NB4 (cell line): ENCODE measurements around the gene PGAM2.

Source experiments
- DNase-seq: peaks from one replicate; pipeline ENCODE4 v3.0.0; 2010; ENCODE audit warnings: low read depth
- H3K4me3 ChIP-seq: one replicate; pipeline ENCODE4 v1.5.1; 2011; ENCODE audit warnings: mild to moderate bottlenecking, low read depth, low read length, moderate library complexity
- MAX ChIP-seq: IDR thresholded peaks from 2 replicates; pipeline ENCODE4 v1.6.1; 2011; ENCODE audit warnings: low read depth, low read length
- MYC ChIP-seq: IDR thresholded peaks from 2 replicates; pipeline ENCODE4 v1.6.1; 2011; ENCODE audit warnings: low read depth, low read length
- POLR2A ChIP-seq: IDR thresholded peaks from 2 replicates; pipeline ENCODE4 v1.6.1; 2011; ENCODE audit warnings: mild to moderate bottlenecking; ENCODE audit not compliant: insufficient read length; ENCODE audit errors: extremely low read depth
- TF ChIP-seq, protein P1 (sequence below): IDR thresholded peaks from one replicate; pipeline ENCODE4 v1.5.1; 2012; ENCODE audit warnings: low read depth, low read length

The PGAM2 gene

GRCh38 chr7:44065431-44066110, at the start of gene PGAM2:
Gene PGAM2 (minus strand): TSS chr7:44065567. CDS start chr7:44065529, 38 bp downstream.
- H3K4me3 ChIP-seq, result no peak within 1 kb of the TSS
- no peak for TF ChIP-seq MAX
- peak; percentile 60 for DNase-seq

DNA sequence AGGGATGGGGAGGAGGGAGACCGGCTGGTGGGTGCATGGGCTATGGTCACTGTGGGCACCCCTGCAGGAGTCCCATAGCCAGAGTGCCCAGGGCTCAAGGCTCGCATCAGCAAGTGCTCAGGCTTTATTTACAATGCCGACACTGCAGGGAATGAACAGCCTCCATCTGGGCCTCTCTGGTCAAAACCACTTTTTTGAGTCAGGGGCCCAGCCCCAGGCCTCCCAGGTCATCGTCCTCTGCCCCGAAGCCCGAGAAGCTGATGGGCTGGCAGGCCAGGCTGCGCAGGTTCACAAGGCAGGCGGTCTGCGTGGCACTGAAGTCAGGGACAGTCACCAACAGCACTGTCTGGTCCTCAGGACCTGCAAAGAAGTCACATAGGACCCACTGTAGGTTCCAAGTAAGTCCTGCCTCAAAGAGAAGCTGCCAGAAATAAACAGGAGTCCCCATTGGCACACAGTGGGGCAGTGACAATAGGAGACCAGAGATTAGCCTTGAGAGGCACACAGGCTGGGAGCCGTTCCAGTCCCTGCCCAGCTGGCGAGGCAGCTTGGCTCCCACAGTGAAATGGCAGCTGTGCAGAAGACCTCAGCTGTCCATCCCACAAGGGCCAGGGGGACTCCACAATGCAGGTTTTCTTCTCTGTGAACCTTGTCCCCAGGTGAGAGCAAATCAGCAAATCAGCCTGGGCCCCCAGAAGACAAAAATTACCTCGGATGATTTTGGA, 49.4 kb upstream of the PGAM2 start:
- TF ChIP-seq POLR2A, result no peak
- no peak for TF ChIP-seq MYC
- TF ChIP-seq MAX, result no peak
- no peak for DNase-seq

DNA sequence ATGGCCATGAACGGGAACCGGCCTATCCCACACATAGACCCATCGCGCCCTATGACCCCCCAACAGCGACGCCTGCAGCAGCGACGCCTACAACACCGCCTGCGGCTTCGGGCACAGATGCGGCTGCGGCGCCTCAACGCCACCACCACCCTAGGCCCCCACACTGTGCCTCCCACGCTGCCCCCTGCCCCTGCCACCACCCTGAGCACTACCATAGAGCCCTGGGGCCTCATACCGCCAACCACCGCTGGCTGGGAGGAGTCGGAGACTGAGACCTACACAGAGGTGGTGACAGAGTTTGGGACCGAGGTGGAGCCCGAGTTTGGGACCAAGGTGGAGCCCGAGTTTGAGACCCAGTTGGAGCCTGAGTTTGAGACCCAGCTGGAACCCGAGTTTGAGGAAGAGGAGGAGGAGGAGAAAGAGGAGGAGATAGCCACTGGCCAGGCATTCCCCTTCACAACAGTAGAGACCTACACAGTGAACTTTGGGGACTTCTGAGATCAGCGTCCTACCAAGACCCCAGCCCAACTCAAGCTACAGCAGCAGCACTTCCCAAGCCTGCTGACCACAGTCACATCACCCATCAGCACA, 48.5 kb upstream of the PGAM2 start:
- no peak for TF ChIP-seq MAX
- TF ChIP-seq POLR2A, result peak; percentile 12
- TF ChIP-seq, protein P1, sequence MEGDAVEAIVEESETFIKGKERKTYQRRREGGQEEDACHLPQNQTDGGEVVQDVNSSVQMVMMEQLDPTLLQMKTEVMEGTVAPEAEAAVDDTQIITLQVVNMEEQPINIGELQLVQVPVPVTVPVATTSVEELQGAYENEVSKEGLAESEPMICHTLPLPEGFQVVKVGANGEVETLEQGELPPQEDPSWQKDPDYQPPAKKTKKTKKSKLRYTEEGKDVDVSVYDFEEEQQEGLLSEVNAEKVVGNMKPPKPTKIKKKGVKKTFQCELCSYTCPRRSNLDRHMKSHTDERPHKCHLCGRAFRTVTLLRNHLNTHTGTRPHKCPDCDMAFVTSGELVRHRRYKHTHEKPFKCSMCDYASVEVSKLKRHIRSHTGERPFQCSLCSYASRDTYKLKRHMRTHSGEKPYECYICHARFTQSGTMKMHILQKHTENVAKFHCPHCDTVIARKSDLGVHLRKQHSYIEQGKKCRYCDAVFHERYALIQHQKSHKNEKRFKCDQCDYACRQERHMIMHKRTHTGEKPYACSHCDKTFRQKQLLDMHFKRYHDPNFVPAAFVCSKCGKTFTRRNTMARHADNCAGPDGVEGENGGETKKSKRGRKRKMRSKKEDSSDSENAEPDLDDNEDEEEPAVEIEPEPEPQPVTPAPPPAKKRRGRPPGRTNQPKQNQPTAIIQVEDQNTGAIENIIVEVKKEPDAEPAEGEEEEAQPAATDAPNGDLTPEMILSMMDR, result no peak
- no peak for TF ChIP-seq MYC
- no peak for DNase-seq
- H3K4me3 ChIP-seq, result no peak overlapping the region

More for the DNA sequence above, 49.4 kb upstream of the PGAM2 start:
- no peak overlapping the region for H3K4me3 ChIP-seq

GRCh38 chr7:44112997-44113763, 47.8 kb upstream of the PGAM2 start:
- H3K4me3 ChIP-seq, result no peak overlapping the region
- no peak for DNase-seq
- TF ChIP-seq POLR2A, result no peak
- no peak for TF ChIP-seq MYC
- no peak for TF ChIP-seq MAX
- TF ChIP-seq, protein P1, result no peak

DNA sequence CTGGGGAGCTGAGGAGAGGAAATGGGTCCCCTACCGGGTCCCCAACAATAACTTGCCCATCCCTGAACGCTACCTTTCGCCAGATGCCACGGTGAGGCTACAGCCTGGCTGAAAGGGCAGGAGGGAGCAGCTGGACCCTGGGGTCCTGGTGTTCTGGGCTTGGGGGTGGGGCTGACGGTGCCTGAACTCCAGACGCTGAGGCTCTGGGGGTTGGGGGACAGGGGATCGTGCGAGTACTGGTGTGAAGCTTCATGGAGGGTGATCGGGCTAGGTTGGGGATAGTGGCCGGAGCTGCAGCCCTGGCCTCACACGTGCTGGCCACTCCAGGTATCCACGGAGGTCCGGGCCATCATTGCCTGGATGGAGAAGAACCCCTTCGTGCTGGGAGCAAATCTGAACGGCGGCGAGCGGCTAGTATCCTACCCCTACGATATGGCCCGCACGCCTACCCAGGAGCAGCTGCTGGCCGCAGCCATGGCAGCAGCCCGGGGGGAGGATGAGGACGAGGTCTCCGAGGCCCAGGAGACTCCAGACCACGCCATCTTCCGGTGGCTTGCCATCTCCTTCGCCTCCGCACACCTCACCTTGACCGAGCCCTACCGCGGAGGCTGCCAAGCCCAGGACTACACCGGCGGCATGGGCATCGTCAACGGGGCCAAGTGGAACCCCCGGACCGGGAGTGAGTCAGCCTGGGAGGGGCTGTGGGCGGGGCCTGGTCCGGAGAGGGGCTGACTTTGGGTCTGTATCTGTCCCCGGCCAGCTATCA, 47.0 kb upstream of the PGAM2 start:
- DNase-seq, result no peak
- H3K4me3 ChIP-seq, result no peak overlapping the region
- no peak for TF ChIP-seq MYC
- TF ChIP-seq, protein P1, result no peak
- no peak for TF ChIP-seq MAX
- TF ChIP-seq POLR2A, result peak; percentile 22

DNA sequence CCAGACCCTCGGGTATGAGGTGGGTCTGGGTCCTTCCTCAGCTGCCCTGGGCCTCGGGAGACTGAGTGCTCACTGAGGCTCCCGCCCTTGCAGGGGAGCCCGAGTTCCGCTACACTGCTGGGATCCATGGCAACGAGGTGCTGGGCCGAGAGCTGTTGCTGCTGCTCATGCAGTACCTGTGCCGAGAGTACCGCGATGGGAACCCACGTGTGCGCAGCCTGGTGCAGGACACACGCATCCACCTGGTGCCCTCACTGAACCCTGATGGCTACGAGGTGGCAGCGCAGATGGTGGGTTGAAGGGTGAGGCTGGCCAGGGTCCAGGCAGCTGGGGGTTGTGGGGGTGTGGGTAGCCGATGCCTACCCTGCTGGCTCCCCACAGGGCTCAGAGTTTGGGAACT, 46.4 kb upstream of the PGAM2 start:
- no peak for DNase-seq
- H3K4me3 ChIP-seq, result no peak overlapping the region
- TF ChIP-seq MAX, result no peak
- TF ChIP-seq, protein P1, result no peak
- TF ChIP-seq MYC, result no peak
